ENCODE results near the gene CDH20.

DNA sequence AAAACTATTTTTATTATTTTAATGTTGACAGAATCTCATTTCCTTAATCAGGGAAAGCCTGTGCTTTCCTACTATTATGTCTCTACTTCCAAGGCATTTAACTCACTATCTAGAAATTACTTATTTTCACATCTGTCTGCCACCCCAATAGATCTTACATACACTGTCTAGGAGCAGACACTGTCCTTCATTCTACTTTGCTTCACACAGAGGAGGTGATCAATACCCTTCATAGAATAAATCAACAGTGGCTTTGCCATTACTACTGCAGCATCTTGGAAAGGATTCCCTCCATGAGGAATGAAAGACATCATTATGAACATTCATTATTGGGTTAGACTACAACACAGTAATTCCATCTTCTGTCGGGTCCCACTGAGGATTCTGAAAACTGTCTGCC, 31.7 kb downstream of the CDH20 start:
- TF ChIP-seq, protein P1, sequence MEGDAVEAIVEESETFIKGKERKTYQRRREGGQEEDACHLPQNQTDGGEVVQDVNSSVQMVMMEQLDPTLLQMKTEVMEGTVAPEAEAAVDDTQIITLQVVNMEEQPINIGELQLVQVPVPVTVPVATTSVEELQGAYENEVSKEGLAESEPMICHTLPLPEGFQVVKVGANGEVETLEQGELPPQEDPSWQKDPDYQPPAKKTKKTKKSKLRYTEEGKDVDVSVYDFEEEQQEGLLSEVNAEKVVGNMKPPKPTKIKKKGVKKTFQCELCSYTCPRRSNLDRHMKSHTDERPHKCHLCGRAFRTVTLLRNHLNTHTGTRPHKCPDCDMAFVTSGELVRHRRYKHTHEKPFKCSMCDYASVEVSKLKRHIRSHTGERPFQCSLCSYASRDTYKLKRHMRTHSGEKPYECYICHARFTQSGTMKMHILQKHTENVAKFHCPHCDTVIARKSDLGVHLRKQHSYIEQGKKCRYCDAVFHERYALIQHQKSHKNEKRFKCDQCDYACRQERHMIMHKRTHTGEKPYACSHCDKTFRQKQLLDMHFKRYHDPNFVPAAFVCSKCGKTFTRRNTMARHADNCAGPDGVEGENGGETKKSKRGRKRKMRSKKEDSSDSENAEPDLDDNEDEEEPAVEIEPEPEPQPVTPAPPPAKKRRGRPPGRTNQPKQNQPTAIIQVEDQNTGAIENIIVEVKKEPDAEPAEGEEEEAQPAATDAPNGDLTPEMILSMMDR (conservative IDR thresholded peaks at IDR 0.05 in 1 of 2, IDR thresholded peaks at IDR 0.05 in 1 of 2; ENCODE audit: low read depth in 1 of 2, low read length in 2 of 2) = no peak
- TF ChIP-seq EZH2 (IDR thresholded peaks at IDR 0.05; ENCODE audit: low read length, missing control alignments) = no peak

Data from fibroblast of lung (primary cell).